AG09319 (cell line): ENCODE data around the gene NETO2.
"Not testable (repeated sequence)": the region's sequence is repeated elsewhere in the genome, so short reads cannot be mapped to it uniquely, and the experiment has no call there.

Source experiments
- DNase-seq: peaks from one replicate; pipeline ENCODE4 v3.0.0-alpha.2; 2010; ENCODE audit warnings: low read depth; ENCODE audit errors: extremely low read depth
- CTCF ChIP-seq: IDR thresholded peaks from 2 replicates; pipeline ENCODE4 v1.5.1; 2011; ENCODE audit warnings: low read depth, mild to moderate bottlenecking, inconsistent platforms, low read length, moderate library complexity

The NETO2 gene

GRCh38 chr16:47129755-47130435 is 13.8 kb downstream of the NETO2 start:
- DNase-seq = no peak
- TF ChIP-seq CTCF = no peak

GRCh38 chr16:47127541-47127940 is 16.2 kb downstream of the NETO2 start:
- TF ChIP-seq CTCF = no peak
- no peak for DNase-seq

- no peak for TF ChIP-seq CTCF
- DNase-seq = no peak
Observed at GRCh38 chr16:47125757-47126156, 18.0 kb downstream of the NETO2 start.

- DNase-seq = no peak
- TF ChIP-seq CTCF = no peak
Observed at GRCh38 chr16:47113130-47113529, 30.6 kb downstream of the NETO2 start.

- DNase-seq = no peak
- no peak for TF ChIP-seq CTCF
Observed at GRCh38 chr16:47110939-47111338, 32.8 kb downstream of the NETO2 start.

- DNase-seq = no peak
- no peak for TF ChIP-seq CTCF
Observed at GRCh38 chr16:47109361-47109760, 34.4 kb downstream of the NETO2 start.

GRCh38 chr16:47102921-47103320 is 40.8 kb downstream of the NETO2 start:
- DNase-seq = not testable (repeated sequence)

- DNase-seq = not testable (repeated sequence)
Observed at GRCh38 chr16:47097154-47097553, 46.6 kb downstream of the NETO2 start.

- TF ChIP-seq CTCF = no peak
- DNase-seq = no peak
Observed at GRCh38 chr16:47096297-47096696, 47.4 kb downstream of the NETO2 start.
